Activated B cell treated with CpG ODN at 0.5 μM for 24 hours (primary cell): ENCODE results near the gene TNFRSF14. TPM values are rescaled to one million over a fixed set of nuclear protein-coding genes. Genes with fewer than 3 reads are reported as not detected.

Source experiments
- ATAC-seq: fragments of 200-7000 bp; cut with Tn5 transposase; one replicate; pipeline ENCODE4 v1.10.0; 2021; ENCODE audit warnings: low read depth, mild to moderate bottlenecking, moderate library complexity
- CTCF ChIA-PET: fragments of 350-600 bp; sonication (Branson Sonifier 250); formaldehyde crosslinking; loops from one replicate; lab custom pipeline; 2021; ENCODE audit warnings: antibody characterized with exemption; lab: Charles Lee
- POLR2A ChIA-PET: fragments of 350-600 bp; sonication (Branson Sonifier 250); formaldehyde crosslinking; loops from one replicate; lab custom pipeline; 2021; ENCODE audit warnings: antibody characterized with exemption; lab: Charles Lee
- DNase-seq: peaks from one replicate; pipeline ENCODE4 v3.0.0; 2022
- H3K27ac Mint-ChIP-seq: one replicate; pipeline ENCODE4 v1.8.0; 2020; ENCODE audit warnings: mixed read lengths
- H3K27me3 Mint-ChIP-seq: one replicate; pipeline ENCODE4 v1.8.0; 2021; ENCODE audit warnings: mixed read lengths
- H3K36me3 Mint-ChIP-seq: one replicate; pipeline ENCODE4 v1.8.0; 2021; ENCODE audit warnings: low read depth, mixed read lengths
- H3K4me1 Mint-ChIP-seq: one replicate; pipeline ENCODE4 v1.8.0; 2021; ENCODE audit warnings: mixed read lengths
- H3K4me3 Mint-ChIP-seq: one replicate; pipeline ENCODE4 v1.8.0; 2020; ENCODE audit warnings: mild to moderate bottlenecking, mixed read lengths
- H3K9me3 Mint-ChIP-seq: one replicate; pipeline ENCODE4 v1.8.0; 2020; ENCODE audit warnings: mixed read lengths
- CTCF ChIP-seq: fragments of 200-600 bp; IDR thresholded peaks from one replicate; pipeline ENCODE4 v1.8.0; 2022; ENCODE audit warnings: antibody characterized with exemption, mild to moderate bottlenecking
- intact Hi-C: fragments of 100-400 bp; cut with micrococcal nuclease; formaldehyde crosslinking; loops from one replicate; pipeline ENCODE4 v1.15.1; 2024
- total RNA-seq: library from RNA; stranded (reverse); gene quantifications from 2 replicates; pipeline ENCODE4 v1.2.3, GENCODE V29; 2022

TNFRSF14 gene
- total RNA-seq, 1 donor from 2014 or later = 148 TPM

- H3K4me3 Mint-ChIP-seq = peak overlapping the region; percentile 92
- peak overlapping the region; percentile 93 for H3K27ac Mint-ChIP-seq
- no peak for TF ChIP-seq CTCF
- no peaks in the 10 kb centered on the region for H3K27me3 Mint-ChIP-seq
- H3K9me3 Mint-ChIP-seq = peaks cover 3% of the 10 kb centered on the region
- CTCF ChIA-PET = interaction anchor here (1.0 to 3.7 kb wide), 8 partner anchors 24 to 390 kb away, joined by 3 to 39 read pairs (median 7); partner anchors contain the start of gene TNFRSF14
- POLR2A ChIA-PET = interaction anchor here (0.6 to 8.1 kb wide), 20 partner anchors 7 to 1272 kb away, joined by 3 to 224 read pairs (median 8); partner anchors contain the start of genes CEP104, DFFB, FAAP20 and MORN1
- intact Hi-C loops = loop anchor here (1.0 to 10.0 kb wide), 3 partner anchors 29 to 1320 kb away; partner anchors contain the start of genes C1orf174, NADK and TNFRSF14
- no peak for ATAC-seq
- no peak for DNase-seq
- H3K4me1 Mint-ChIP-seq = peaks cover 61% of the 10 kb centered on the region
- peaks cover 5% of the 10 kb centered on the region for H3K36me3 Mint-ChIP-seq
Measured at GRCh38 chr1:2584686-2585317, 28.6 kb downstream of the TNFRSF14 start.

GRCh38 chr1:2585318-2586092 lies 29.3 kb downstream of the TNFRSF14 start:
- TF ChIP-seq CTCF = no peak
- CTCF ChIA-PET = interaction anchor here (0.7 to 3.7 kb wide), 12 partner anchors 8 to 390 kb away, joined by 3 to 39 read pairs (median 4); partner anchors contain the start of genes PANK4 and TNFRSF14
- peak overlapping the region; percentile 93 for H3K27ac Mint-ChIP-seq

GRCh38 chr1:2586154-2587070 lies 30.2 kb downstream of the TNFRSF14 start, which contains the start of gene PRXL2B:
TSS of gene PRXL2B (plus strand) at chr1:2586777. CDS start at chr1:2586886, 109 bp downstream.
- Mint-ChIP-seq H3K27ac (peak within 1 kb of the TSS; percentile 98), H3K36me3 (peaks cover 5% of the 10 kb centered on the region), H3K4me1 (peaks cover 47% of the 10 kb centered on the region), H3K27me3 (no peaks in the 10 kb centered on the region), H3K4me3 (peak within 1 kb of the TSS; percentile 92), H3K9me3 (peaks cover 2% of the 10 kb centered on the region)
- ChIA-PET POLR2A (interaction anchor here (0.6 to 8.1 kb wide), 25 partner anchors 8 to 1270 kb away, joined by 3 to 224 read pairs (median 5); partner anchors contain the start of genes CEP104, DFFB, FAAP20 and PANK4), CTCF (interaction anchor here (0.8 to 3.7 kb wide), 12 partner anchors 9 to 391 kb away, joined by 3 to 39 read pairs (median 4); partner anchors contain the start of genes PANK4 and TNFRSF14)
- intact Hi-C loops = loop anchor here (1.0 to 10.0 kb wide), 9 partner anchors 38 to 1318 kb away; partner anchors contain the start of genes C1orf174, MORN1, NADK and PANK4
- ATAC-seq (peak; percentile 74), DNase-seq (peak; percentile 99)
- TF ChIP-seq CTCF = no peak

More at GRCh38 chr1:2585318-2586092, 29.3 kb downstream of the TNFRSF14 start:
- Mint-ChIP-seq H3K36me3 (peaks cover 5% of the 10 kb centered on the region), H3K4me1 (peaks cover 56% of the 10 kb centered on the region), H3K4me3 (peak overlapping the region; percentile 92), H3K27me3 (no peaks in the 10 kb centered on the region), H3K9me3 (peaks cover 3% of the 10 kb centered on the region)
- POLR2A ChIA-PET = interaction anchor here (0.6 to 8.1 kb wide), 33 partner anchors 8 to 1647 kb away, joined by 3 to 224 read pairs (median 4); partner anchors contain the start of genes CEP104, DFFB, FAAP20 and MORN1
- intact Hi-C loops = loop anchor here (1.0 to 10.0 kb wide), 10 partner anchors 29 to 1319 kb away; partner anchors contain the start of genes C1orf174, MORN1, NADK and PANK4
- DNase-seq (peak; percentile 74), ATAC-seq (peak; percentile 53)

GRCh38 chr1:2587071-2587859 lies 31.1 kb downstream of the TNFRSF14 start:
- intact Hi-C loops = loop anchor here (2.0 to 10.0 kb wide), 3 partner anchors 286 to 1318 kb away; partner anchors contain the start of genes C1orf174 and NADK
- POLR2A ChIA-PET = interaction anchor here (0.7 to 8.1 kb wide), 8 partner anchors 10 to 287 kb away, joined by 3 to 224 read pairs (median 12); partner anchors contain the start of genes PANK4 and TNFRSF14
- peaks cover 38% of the 10 kb centered on the region for H3K4me1 Mint-ChIP-seq

More at GRCh38 chr1:2587071-2587859, 31.1 kb downstream of the TNFRSF14 start:
- ATAC-seq (no peak), DNase-seq (no peak)
- Mint-ChIP-seq H3K36me3 (peaks cover 2% of the 10 kb centered on the region), H3K9me3 (no peaks in the 10 kb centered on the region), H3K27ac (no peak overlapping the region), H3K27me3 (no peaks in the 10 kb centered on the region), H3K4me3 (peak overlapping the region; percentile 78)
- CTCF ChIA-PET = interaction anchor here (1.0 to 2.3 kb wide), 3 partner anchors 25 to 172 kb away, joined by 3 to 8 read pairs (median 3); no protein-coding TSS in a partner anchor
- TF ChIP-seq CTCF = no peak
